ENCODE measurements around the gene AFAP1L2.
"Not testable (repeated sequence)": the region's sequence is repeated elsewhere in the genome, so short reads cannot be mapped to it uniquely, and the experiment has no call there.

AFAP1L2 gene

GRCh38 chr10:114334301-114334700 lies 70.0 kb downstream of the AFAP1L2 start:
- DNase-seq = no peak

GRCh38 chr10:114333441-114333840 lies 70.9 kb downstream of the AFAP1L2 start:
- DNase-seq = not testable (repeated sequence)

- no peak for DNase-seq
Measured at GRCh38 chr10:114332301-114333192, 71.8 kb downstream of the AFAP1L2 start.

GRCh38 chr10:114329634-114330365 lies 74.5 kb downstream of the AFAP1L2 start:
- DNase-seq = no peak

GRCh38 chr10:114328874-114329273 lies 75.4 kb downstream of the AFAP1L2 start:
- DNase-seq = no peak

- no peak for DNase-seq
Measured at GRCh38 chr10:114328441-114328812, 75.9 kb downstream of the AFAP1L2 start.

GRCh38 chr10:114327537-114328440 lies 76.5 kb downstream of the AFAP1L2 start:
- no peak for DNase-seq

GRCh38 chr10:114326795-114327194 lies 77.5 kb downstream of the AFAP1L2 start:
- DNase-seq = no peak

GRCh38 chr10:114323023-114323422 lies 81.3 kb downstream of the AFAP1L2 start:
- DNase-seq = no peak

GRCh38 chr10:114322344-114322743 lies 82.0 kb downstream of the AFAP1L2 start:
- no peak for DNase-seq

GRCh38 chr10:114320249-114321116 lies 83.8 kb downstream of the AFAP1L2 start:
- no peak for DNase-seq

- no peak for DNase-seq
Measured at GRCh38 chr10:114319406-114320248, 84.7 kb downstream of the AFAP1L2 start.

- no peak for DNase-seq
Measured at GRCh38 chr10:114316744-114317143, 87.6 kb downstream of the AFAP1L2 start.

- no peak for DNase-seq
Measured at GRCh38 chr10:114315566-114316420, 88.5 kb downstream of the AFAP1L2 start.

- no peak for DNase-seq
Measured at GRCh38 chr10:114313866-114314265, 90.4 kb downstream of the AFAP1L2 start.

GRCh38 chr10:114313139-114313538 lies 91.2 kb downstream of the AFAP1L2 start:
- no peak for DNase-seq

- no peak for DNase-seq
Measured at GRCh38 chr10:114311496-114312209, 92.6 kb downstream of the AFAP1L2 start.

- DNase-seq = no peak
Measured at GRCh38 chr10:114311023-114311422, 93.3 kb downstream of the AFAP1L2 start.

GRCh38 chr10:114310346-114310745 lies 94.0 kb downstream of the AFAP1L2 start:
- DNase-seq = no peak

GRCh38 chr10:114309364-114309651 lies 95.0 kb downstream of the AFAP1L2 start:
- DNase-seq = no peak
